Measurements from ENCODE around the gene STC2. TPM values are rescaled to one million over a fixed set of nuclear protein-coding genes. Genes with fewer than 3 reads are reported as not detected.
"Not testable (repeated sequence)": the region's sequence is repeated elsewhere in the genome, so short reads cannot be mapped to it uniquely, and the experiment has no call there.

The STC2 gene
- 25.4 and 27.7 TPM in 2 replicates for total RNA-seq

GRCh38 chr5:173327948-173328843 is at the start of gene STC2:
STC2 (minus strand) TSS chr5:173328414; CDS start chr5:173328193, 221 bp downstream.
- H3K4me1 Mint-ChIP-seq (ENCODE audit: low read depth), result peaks cover 68% of the 10 kb centered on the region
- H3K9me3 Mint-ChIP-seq, result no peaks in the 10 kb centered on the region
- H3K27me3 Mint-ChIP-seq (ENCODE audit: insufficient read depth), result peaks cover 5% of the 10 kb centered on the region
- DNase-seq (ENCODE audit: low spot score), result peak; percentile 70
- H3K27ac Mint-ChIP-seq, result peak within 1 kb of the TSS; percentile 91
- H3K36me3 Mint-ChIP-seq (ENCODE audit: low read depth), result peaks cover 28% of the 10 kb centered on the region
- H3K4me3 Mint-ChIP-seq, result peak within 1 kb of the TSS; percentile 99
- intact Hi-C loops (cut with micrococcal nuclease), result loop anchor here (1.0 to 10.0 kb wide), 7 partner anchors 13 to 1941 kb away; partner anchors contain the start of genes BOD1, CREBRF, DUSP1 and NPM1

GRCh38 chr5:173371400-173371799 is 43.2 kb upstream of the STC2 start:
- intact Hi-C loops (cut with micrococcal nuclease), result no loop called here
- Mint-ChIP-seq H3K4me1 (ENCODE audit: low read depth) (no peaks in the 10 kb centered on the region), H3K9me3 (no peaks in the 10 kb centered on the region), H3K36me3 (ENCODE audit: low read depth) (no peaks in the 10 kb centered on the region), H3K27ac (no peak overlapping the region), H3K27me3 (ENCODE audit: insufficient read depth) (peaks cover 8% of the 10 kb centered on the region), H3K4me3 (no peak overlapping the region)
- DNase-seq (ENCODE audit: low spot score), result no peak

- H3K4me1 Mint-ChIP-seq (ENCODE audit: low read depth); H3K27ac Mint-ChIP-seq; H3K4me3 Mint-ChIP-seq; H3K36me3 Mint-ChIP-seq (ENCODE audit: low read depth); H3K9me3 Mint-ChIP-seq; intact Hi-C loops (cut with micrococcal nuclease); DNase-seq (ENCODE audit: low spot score): not testable (repeated sequence)
- H3K27me3 Mint-ChIP-seq (ENCODE audit: insufficient read depth), result peaks cover 14% of the 10 kb centered on the region
These were observed 35.2 kb upstream of the STC2 start for GRCh38 chr5:173363406-173363805.

- intact Hi-C loops (cut with micrococcal nuclease), result no loop called here
- Mint-ChIP-seq H3K36me3 (ENCODE audit: low read depth) (no peaks in the 10 kb centered on the region), H3K27ac (no peak overlapping the region), H3K4me3 (no peak overlapping the region), H3K4me1 (ENCODE audit: low read depth) (no peaks in the 10 kb centered on the region), H3K9me3 (no peaks in the 10 kb centered on the region), H3K27me3 (ENCODE audit: insufficient read depth) (peaks cover 8% of the 10 kb centered on the region)
- no peak for DNase-seq (ENCODE audit: low spot score)
These were observed 27.3 kb upstream of the STC2 start for GRCh38 chr5:173355561-173355960.

- no peak overlapping the region for H3K27ac Mint-ChIP-seq
- peaks cover 8% of the 10 kb centered on the region for H3K27me3 Mint-ChIP-seq (ENCODE audit: insufficient read depth)
These were observed 26.4 kb upstream of the STC2 start for GRCh38 chr5:173354645-173355044.

GRCh38 chr5:173352366-173353349 is 24.4 kb upstream of the STC2 start:
- Mint-ChIP-seq H3K4me3 (no peak overlapping the region), H3K27ac (no peak overlapping the region), H3K9me3 (no peaks in the 10 kb centered on the region), H3K36me3 (ENCODE audit: low read depth) (no peaks in the 10 kb centered on the region), H3K27me3 (ENCODE audit: insufficient read depth) (peaks cover 13% of the 10 kb centered on the region), H3K4me1 (ENCODE audit: low read depth) (no peaks in the 10 kb centered on the region)
- intact Hi-C loops (cut with micrococcal nuclease), result no loop called here
- DNase-seq (ENCODE audit: low spot score), result no peak

More at GRCh38 chr5:173354645-173355044, 26.4 kb upstream of the STC2 start:
- DNase-seq (ENCODE audit: low spot score), result no peak
- Mint-ChIP-seq H3K9me3 (no peaks in the 10 kb centered on the region), H3K4me1 (ENCODE audit: low read depth) (no peaks in the 10 kb centered on the region), H3K36me3 (ENCODE audit: low read depth) (no peaks in the 10 kb centered on the region), H3K4me3 (no peak overlapping the region)
- intact Hi-C loops (cut with micrococcal nuclease), result no loop called here

- H3K4me3 Mint-ChIP-seq, result no peak overlapping the region
These were observed 14.9 kb upstream of the STC2 start for GRCh38 chr5:173342813-173343755.

GRCh38 chr5:173341961-173342430 is 13.8 kb upstream of the STC2 start:
- Mint-ChIP-seq H3K36me3 (ENCODE audit: low read depth) (no peaks in the 10 kb centered on the region), H3K4me1 (ENCODE audit: low read depth) (no peaks in the 10 kb centered on the region), H3K27ac (no peak overlapping the region), H3K4me3 (no peak overlapping the region), H3K9me3 (no peaks in the 10 kb centered on the region), H3K27me3 (ENCODE audit: insufficient read depth) (peaks cover 9% of the 10 kb centered on the region)
- no peak for DNase-seq (ENCODE audit: low spot score)
- intact Hi-C loops (cut with micrococcal nuclease), result no loop called here

More at GRCh38 chr5:173342813-173343755, 14.9 kb upstream of the STC2 start:
- no peak overlapping the region for H3K27ac Mint-ChIP-seq
- no peaks in the 10 kb centered on the region for H3K36me3 Mint-ChIP-seq (ENCODE audit: low read depth)
- intact Hi-C loops (cut with micrococcal nuclease), result no loop called here
- no peak for DNase-seq (ENCODE audit: low spot score)
- peaks cover 9% of the 10 kb centered on the region for H3K27me3 Mint-ChIP-seq (ENCODE audit: insufficient read depth)
- no peaks in the 10 kb centered on the region for H3K4me1 Mint-ChIP-seq (ENCODE audit: low read depth)
- H3K9me3 Mint-ChIP-seq, result no peaks in the 10 kb centered on the region

- no peak overlapping the region for H3K27ac Mint-ChIP-seq
- peaks cover 14% of the 10 kb centered on the region for H3K27me3 Mint-ChIP-seq (ENCODE audit: insufficient read depth)
- H3K36me3 Mint-ChIP-seq (ENCODE audit: low read depth), result no peaks in the 10 kb centered on the region
- no peaks in the 10 kb centered on the region for H3K4me1 Mint-ChIP-seq (ENCODE audit: low read depth)
- DNase-seq (ENCODE audit: low spot score), result no peak
- no peaks in the 10 kb centered on the region for H3K9me3 Mint-ChIP-seq
- intact Hi-C loops (cut with micrococcal nuclease), result no loop called here
- no peak overlapping the region for H3K4me3 Mint-ChIP-seq
These were observed 12.8 kb upstream of the STC2 start for GRCh38 chr5:173340984-173341383.

- DNase-seq (ENCODE audit: low spot score), result no peak
- Mint-ChIP-seq H3K27me3 (ENCODE audit: insufficient read depth) (peaks cover 15% of the 10 kb centered on the region), H3K36me3 (ENCODE audit: low read depth) (no peaks in the 10 kb centered on the region), H3K9me3 (no peaks in the 10 kb centered on the region), H3K4me1 (ENCODE audit: low read depth) (no peaks in the 10 kb centered on the region), H3K4me3 (no peak overlapping the region), H3K27ac (no peak overlapping the region)
- intact Hi-C loops (cut with micrococcal nuclease), result no loop called here
These were observed 12.2 kb upstream of the STC2 start for GRCh38 chr5:173340451-173340850.

- Mint-ChIP-seq H3K27me3 (ENCODE audit: insufficient read depth) (peaks cover 15% of the 10 kb centered on the region), H3K4me3 (no peak overlapping the region), H3K27ac (no peak overlapping the region), H3K36me3 (ENCODE audit: low read depth) (no peaks in the 10 kb centered on the region), H3K9me3 (no peaks in the 10 kb centered on the region), H3K4me1 (ENCODE audit: low read depth) (no peaks in the 10 kb centered on the region)
- DNase-seq (ENCODE audit: low spot score), result no peak
- intact Hi-C loops (cut with micrococcal nuclease), result loop anchor here (10.0 kb wide), 1 partner anchor 1334 kb away; the partner anchor contains the start of gene FBXW11
These were observed 11.1 kb upstream of the STC2 start for GRCh38 chr5:173339286-173339685.

All from activated T-helper 1 cell treated with anti-CD3 and anti-CD28 coated beads, Interleukin-12 subunit alpha, Interleukin-12 subunit beta, Interleukin-2, Interleukin-4 antibody, amounts not matched to agents 30 ng/mL and 10 ng/mL and 1 ng/mL, durations not matched to agents 14 hours and 24 hours and 36 hours (primary cell).